DND-41 (cell line): ENCODE measurements around the gene SLC34A2.

ENCODE experiments used
- EZH2 ChIP-seq: IDR thresholded peaks from 3 replicates; pipeline ENCODE4 v1.6.1; 2012; ENCODE audit warnings: borderline replicate concordance, low read depth, mild to moderate bottlenecking, moderate library complexity, low read length, inconsistent platforms; ENCODE audit not compliant: severe bottlenecking
- TF ChIP-seq, protein P1 (sequence below): IDR thresholded peaks from 2 replicates; pipeline ENCODE4 v1.5.1; 2012; ENCODE audit warnings: borderline replicate concordance, low read length, moderate library complexity, mild to moderate bottlenecking; ENCODE audit not compliant: poor library complexity, severe bottlenecking; ENCODE audit errors: extremely low read depth

DNA sequence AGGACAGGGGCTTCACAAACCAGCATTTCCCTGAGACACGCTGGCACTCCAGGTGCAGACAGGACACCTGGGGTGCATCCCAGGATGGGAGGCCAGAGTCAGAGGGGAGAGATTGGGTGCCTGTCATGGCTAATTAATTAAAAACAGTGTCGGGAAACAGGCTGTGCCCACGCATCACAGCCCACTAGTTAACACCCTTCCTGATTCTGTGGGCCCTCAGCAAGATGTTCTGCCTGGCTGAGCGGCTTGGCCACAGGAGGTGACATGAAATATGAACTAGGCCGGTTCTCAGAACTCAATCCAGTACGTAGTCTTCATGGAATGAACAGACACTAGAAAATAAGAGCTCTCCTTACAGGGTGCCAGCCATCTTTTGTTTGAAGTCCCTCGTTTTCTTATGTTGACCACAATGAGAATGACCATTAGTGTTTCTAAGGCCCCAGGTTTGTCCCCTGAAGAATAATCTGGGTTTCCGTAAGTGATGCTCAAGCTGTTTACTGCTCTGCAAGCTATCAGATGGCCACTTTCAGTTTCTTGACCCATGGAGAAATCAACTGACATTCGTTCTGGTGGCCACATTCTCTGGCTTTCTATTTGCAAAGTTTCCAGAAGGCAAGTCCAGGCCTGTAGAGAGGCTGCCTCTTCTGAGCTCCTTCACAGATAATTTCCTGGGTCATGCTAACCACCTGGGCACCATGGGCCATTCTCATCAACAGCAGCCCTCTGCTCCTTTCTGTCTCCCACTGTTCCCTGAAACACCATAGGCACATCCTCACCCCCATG, 72.3 kb downstream of the SLC34A2 start:
- TF ChIP-seq, protein P1, sequence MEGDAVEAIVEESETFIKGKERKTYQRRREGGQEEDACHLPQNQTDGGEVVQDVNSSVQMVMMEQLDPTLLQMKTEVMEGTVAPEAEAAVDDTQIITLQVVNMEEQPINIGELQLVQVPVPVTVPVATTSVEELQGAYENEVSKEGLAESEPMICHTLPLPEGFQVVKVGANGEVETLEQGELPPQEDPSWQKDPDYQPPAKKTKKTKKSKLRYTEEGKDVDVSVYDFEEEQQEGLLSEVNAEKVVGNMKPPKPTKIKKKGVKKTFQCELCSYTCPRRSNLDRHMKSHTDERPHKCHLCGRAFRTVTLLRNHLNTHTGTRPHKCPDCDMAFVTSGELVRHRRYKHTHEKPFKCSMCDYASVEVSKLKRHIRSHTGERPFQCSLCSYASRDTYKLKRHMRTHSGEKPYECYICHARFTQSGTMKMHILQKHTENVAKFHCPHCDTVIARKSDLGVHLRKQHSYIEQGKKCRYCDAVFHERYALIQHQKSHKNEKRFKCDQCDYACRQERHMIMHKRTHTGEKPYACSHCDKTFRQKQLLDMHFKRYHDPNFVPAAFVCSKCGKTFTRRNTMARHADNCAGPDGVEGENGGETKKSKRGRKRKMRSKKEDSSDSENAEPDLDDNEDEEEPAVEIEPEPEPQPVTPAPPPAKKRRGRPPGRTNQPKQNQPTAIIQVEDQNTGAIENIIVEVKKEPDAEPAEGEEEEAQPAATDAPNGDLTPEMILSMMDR: no peak
- TF ChIP-seq EZH2: no peak
